ENCODE results near the gene RYR1.
A peak's percentile ranks its signal among the peaks of the same experiment; 100 is the strongest.

Gene RYR1

DNA sequence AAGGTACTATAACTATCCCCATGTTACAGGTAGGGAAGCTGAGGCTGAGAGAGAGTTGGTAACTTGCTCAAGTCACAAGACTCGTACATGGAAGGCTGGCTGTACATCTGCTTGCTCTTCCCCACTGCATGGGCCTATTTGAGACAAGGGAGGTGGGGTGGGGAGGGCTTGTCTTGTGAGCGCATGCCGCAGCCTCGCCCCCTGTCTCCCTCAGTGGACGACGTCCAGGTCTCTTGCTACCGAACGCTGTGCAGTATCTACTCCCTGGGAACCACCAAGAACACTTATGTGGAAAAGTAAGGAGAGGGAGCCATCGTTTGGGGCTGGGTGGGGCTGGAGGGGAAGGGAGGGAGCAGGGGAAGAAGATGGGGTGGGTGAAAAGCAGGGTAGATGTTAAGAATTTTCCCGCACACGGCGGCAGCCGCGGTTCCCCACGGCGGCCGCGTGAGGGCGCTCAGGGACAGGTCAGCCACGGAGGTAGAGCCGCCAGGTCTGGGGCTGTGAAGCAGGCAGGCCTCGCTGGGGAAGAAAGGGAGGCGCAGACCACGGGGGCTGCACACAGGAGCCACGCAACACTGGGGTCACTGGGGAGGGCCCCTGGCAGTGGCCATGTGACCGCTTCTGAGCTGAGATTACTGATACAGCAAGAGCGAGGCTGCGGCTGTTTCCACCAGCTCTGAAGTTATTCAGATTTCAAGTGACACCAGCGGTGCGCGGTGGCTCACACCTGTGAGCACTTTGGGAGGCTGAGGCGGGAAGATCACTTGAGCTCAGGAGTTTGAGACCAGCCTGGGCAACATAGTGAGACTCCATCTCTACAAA lies 81.5 kb downstream of the RYR1 start (continued):
- TF ChIP-seq, protein P1, sequence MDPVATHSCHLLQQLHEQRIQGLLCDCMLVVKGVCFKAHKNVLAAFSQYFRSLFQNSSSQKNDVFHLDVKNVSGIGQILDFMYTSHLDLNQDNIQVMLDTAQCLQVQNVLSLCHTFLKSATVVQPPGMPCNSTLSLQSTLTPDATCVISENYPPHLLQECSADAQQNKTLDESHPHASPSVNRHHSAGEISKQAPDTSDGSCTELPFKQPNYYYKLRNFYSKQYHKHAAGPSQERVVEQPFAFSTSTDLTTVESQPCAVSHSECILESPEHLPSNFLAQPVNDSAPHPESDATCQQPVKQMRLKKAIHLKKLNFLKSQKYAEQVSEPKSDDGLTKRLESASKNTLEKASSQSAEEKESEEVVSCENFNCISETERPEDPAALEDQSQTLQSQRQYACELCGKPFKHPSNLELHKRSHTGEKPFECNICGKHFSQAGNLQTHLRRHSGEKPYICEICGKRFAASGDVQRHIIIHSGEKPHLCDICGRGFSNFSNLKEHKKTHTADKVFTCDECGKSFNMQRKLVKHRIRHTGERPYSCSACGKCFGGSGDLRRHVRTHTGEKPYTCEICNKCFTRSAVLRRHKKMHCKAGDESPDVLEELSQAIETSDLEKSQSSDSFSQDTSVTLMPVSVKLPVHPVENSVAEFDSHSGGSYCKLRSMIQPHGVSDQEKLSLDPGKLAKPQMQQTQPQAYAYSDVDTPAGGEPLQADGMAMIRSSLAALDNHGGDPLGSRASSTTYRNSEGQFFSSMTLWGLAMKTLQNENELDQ (tag by site-specific recombination; IDR thresholded peaks at IDR 0.05; ENCODE audit: low read depth), result no peak
- TF ChIP-seq MZF1 (tag by site-specific recombination; IDR thresholded peaks at IDR 0.05; ENCODE audit: borderline replicate concordance) (no peak), ZNF596 (tag by site-specific recombination; IDR thresholded peaks at IDR 0.05) (no peak), ZNF830 (tag by site-specific recombination; IDR thresholded peaks at IDR 0.05; ENCODE audit: low read depth) (no peak), GLIS2 (tag by site-specific recombination; IDR thresholded peaks at IDR 0.05) (peak; percentile 76), ZNF274 (IDR thresholded peaks at IDR 0.05; ENCODE audit: low read length) (no peak), ZNF274 (tag by site-specific recombination; IDR thresholded peaks at IDR 0.05; ENCODE audit: borderline replicate concordance) (no peak), ZNF792 (tag by site-specific recombination; IDR thresholded peaks at IDR 0.05) (no peak), ZNF521 (tag by site-specific recombination; IDR thresholded peaks at IDR 0.05) (no peak), ZNF837 (tag by site-specific recombination; IDR thresholded peaks at IDR 0.05) (no peak), ZNF266 (tag by site-specific recombination; IDR thresholded peaks at IDR 0.05; ENCODE audit: low read depth) (no peak), ZNF529 (tag by site-specific recombination; IDR thresholded peaks at IDR 0.05; ENCODE audit: insufficient replicate concordance) (no peak), ZNF24 (tag by site-specific recombination; IDR thresholded peaks at IDR 0.05) (0 out of 2 replicates have a peak, but pooled peaks have one; percentile 41), ZNF169 (tag by site-specific recombination; IDR thresholded peaks at IDR 0.05) (no peak), ZFP69B (tag by site-specific recombination; IDR thresholded peaks at IDR 0.05) (no peak), ZNF561 (tag by site-specific recombination; IDR thresholded peaks at IDR 0.05; ENCODE audit: borderline replicate concordance) (no peak; the same call in 1 of the 2 replicates), ZNF654 (tag by site-specific recombination; IDR thresholded peaks at IDR 0.05; ENCODE audit: low read depth) (peak; percentile 95), REPIN1 (tag by site-specific recombination; IDR thresholded peaks at IDR 0.05; ENCODE audit: low read depth) (no peak)
- TF ChIP-seq, protein P2, sequence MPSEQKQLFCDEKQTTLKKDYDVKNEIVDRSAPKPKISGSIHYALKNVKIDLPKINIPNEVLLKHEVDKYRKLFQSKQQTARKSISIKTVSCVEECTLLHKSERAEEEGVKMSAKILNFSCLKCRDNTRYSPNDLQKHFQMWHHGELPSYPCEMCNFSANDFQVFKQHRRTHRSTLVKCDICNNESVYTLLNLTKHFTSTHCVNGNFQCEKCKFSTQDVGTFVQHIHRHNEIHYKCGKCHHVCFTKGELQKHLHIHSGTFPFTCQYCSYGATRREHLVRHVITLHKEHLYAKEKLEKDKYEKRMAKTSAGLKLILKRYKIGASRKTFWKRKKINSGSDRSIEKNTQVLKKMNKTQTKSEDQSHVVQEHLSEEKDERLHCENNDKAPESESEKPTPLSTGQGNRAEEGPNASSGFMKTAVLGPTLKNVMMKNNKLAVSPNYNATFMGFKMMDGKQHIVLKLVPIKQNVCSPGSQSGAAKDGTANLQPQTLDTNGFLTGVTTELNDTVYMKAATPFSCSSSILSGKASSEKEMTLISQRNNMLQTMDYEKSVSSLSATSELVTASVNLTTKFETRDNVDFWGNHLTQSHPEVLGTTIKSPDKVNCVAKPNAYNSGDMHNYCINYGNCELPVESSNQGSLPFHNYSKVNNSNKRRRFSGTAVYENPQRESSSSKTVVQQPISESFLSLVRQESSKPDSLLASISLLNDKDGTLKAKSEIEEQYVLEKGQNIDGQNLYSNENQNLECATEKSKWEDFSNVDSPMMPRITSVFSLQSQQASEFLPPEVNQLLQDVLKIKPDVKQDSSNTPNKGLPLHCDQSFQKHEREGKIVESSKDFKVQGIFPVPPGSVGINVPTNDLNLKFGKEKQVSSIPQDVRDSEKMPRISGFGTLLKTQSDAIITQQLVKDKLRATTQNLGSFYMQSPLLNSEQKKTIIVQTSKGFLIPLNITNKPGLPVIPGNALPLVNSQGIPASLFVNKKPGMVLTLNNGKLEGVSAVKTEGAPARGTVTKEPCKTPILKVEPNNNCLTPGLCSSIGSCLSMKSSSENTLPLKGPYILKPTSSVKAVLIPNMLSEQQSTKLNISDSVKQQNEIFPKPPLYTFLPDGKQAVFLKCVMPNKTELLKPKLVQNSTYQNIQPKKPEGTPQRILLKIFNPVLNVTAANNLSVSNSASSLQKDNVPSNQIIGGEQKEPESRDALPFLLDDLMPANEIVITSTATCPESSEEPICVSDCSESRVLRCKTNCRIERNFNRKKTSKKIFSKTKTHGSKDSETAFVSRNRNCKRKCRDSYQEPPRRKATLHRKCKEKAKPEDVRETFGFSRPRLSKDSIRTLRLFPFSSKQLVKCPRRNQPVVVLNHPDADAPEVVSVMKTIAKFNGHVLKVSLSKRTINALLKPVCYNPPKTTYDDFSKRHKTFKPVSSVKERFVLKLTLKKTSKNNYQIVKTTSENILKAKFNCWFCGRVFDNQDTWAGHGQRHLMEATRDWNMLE (tag by site-specific recombination; conservative IDR thresholded peaks at IDR 0.05; ENCODE audit: low read depth), result no peak
- TF ChIP-seq, protein P3, sequence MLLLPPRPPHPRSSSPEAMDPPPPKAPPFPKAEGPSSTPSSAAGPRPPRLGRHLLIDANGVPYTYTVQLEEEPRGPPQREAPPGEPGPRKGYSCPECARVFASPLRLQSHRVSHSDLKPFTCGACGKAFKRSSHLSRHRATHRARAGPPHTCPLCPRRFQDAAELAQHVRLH (tag by site-specific recombination; IDR thresholded peaks at IDR 0.05), result 0 out of 2 replicates have a peak, but pooled peaks have one; percentile 14
- TF ChIP-seq, protein P4, sequence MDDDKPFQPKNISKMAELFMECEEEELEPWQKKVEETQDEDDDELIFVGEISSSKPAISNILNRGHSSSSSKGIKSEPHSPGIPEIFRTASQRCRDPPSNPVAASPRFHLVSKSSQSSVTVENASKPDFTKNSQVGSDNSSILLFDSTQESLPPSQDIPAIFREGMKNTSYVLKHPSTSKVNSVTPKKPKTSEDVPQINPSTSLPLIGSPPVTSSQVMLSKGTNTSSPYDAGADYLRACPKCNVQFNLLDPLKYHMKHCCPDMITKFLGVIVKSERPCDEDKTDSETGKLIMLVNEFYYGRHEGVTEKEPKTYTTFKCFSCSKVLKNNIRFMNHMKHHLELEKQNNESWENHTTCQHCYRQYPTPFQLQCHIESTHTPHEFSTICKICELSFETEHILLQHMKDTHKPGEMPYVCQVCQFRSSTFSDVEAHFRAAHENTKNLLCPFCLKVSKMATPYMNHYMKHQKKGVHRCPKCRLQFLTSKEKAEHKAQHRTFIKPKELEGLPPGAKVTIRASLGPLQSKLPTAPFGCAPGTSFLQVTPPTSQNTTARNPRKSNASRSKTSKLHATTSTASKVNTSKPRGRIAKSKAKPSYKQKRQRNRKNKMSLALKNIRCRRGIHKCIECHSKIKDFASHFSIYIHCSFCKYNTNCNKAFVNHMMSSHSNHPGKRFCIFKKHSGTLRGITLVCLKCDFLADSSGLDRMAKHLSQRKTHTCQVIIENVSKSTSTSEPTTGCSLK (tag by site-specific recombination; IDR thresholded peaks at IDR 0.05), result no peak
- TF ChIP-seq, protein P5, sequence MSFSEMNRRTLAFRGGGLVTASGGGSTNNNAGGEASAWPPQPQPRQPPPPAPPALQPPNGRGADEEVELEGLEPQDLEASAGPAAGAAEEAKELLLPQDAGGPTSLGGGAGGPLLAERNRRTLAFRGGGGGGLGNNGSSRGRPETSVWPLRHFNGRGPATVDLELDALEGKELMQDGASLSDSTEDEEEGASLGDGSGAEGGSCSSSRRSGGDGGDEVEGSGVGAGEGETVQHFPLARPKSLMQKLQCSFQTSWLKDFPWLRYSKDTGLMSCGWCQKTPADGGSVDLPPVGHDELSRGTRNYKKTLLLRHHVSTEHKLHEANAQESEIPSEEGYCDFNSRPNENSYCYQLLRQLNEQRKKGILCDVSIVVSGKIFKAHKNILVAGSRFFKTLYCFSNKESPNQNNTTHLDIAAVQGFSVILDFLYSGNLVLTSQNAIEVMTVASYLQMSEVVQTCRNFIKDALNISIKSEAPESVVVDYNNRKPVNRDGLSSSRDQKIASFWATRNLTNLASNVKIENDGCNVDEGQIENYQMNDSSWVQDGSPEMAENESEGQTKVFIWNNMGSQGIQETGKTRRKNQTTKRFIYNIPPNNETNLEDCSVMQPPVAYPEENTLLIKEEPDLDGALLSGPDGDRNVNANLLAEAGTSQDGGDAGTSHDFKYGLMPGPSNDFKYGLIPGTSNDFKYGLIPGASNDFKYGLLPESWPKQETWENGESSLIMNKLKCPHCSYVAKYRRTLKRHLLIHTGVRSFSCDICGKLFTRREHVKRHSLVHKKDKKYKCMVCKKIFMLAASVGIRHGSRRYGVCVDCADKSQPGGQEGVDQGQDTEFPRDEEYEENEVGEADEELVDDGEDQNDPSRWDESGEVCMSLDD (tag by site-specific recombination; IDR thresholded peaks at IDR 0.05), result peak; percentile 28; the same call in 1 of the 2 replicates

Measured in HEK293 (cell line).